B cell (primary cell): ENCODE data around the gene TLE3. TPM values are rescaled to one million over a fixed set of nuclear protein-coding genes. Genes with fewer than 3 reads are reported as not detected.

Experiments used
- ATAC-seq: fragments of 200-7000 bp; cut with Tn5 transposase; one replicate; pipeline ENCODE4 v1.10.0; 2021; ENCODE audit warnings: low read depth, mild to moderate bottlenecking, moderate number of reproducible peaks, moderate library complexity
- CTCF ChIA-PET: fragments of 350-600 bp; sonication (Branson Sonifier 250); formaldehyde crosslinking; loops from one replicate; lab custom pipeline; 2021; ENCODE audit warnings: antibody characterized with exemption, inconsistent platforms; lab: Charles Lee
- POLR2A ChIA-PET: fragments of 350-600 bp; sonication (Branson Sonifier 250); formaldehyde crosslinking; loops from one replicate; lab custom pipeline; 2021; ENCODE audit warnings: antibody characterized with exemption; lab: Charles Lee
- DNase-seq: peaks from one replicate; pipeline ENCODE4 v3.0.0; 2013
- H2AFZ ChIP-seq: 2 replicates; pipeline ENCODE4 v1.6.1; 2012; ENCODE audit warnings: mild to moderate bottlenecking, low read depth, low read length; ENCODE audit not compliant: insufficient read depth, poor library complexity, severe bottlenecking
- H3K27ac ChIP-seq, 2 donors: 1 replicate in 1 of 2; 2 replicates in 1 of 2; pipeline ENCODE4 v1.5.1; 2012 to 2013; ENCODE audit warnings: low read length in 2 of 2, mild to moderate bottlenecking in 2 of 2, moderate library complexity in 1 of 2
- H3K27me3 ChIP-seq, 4 experiments: fragments of 200-600 bp in 1 of 4; sonication (generic) in 1 of 4; replicated peaks in 1 of 4; 1 replicate in 2 of 4; 2 replicates in 2 of 4; pipeline versions ENCODE4 v1.6.1 to v1.7.0; 2013 to 2016; ENCODE audit warnings: low read length in 3 of 4, mild to moderate bottlenecking in 2 of 4, mixed read lengths in 1 of 4, moderate library complexity in 1 of 4; ENCODE audit not compliant: insufficient read depth in 4 of 4, control insufficient read depth in 3 of 4; ENCODE audit errors: control extremely low read depth in 1 of 4
- H3K36me3 ChIP-seq, 2 experiments: replicated peaks in 1 of 2; 1 replicate in 1 of 2; 2 replicates in 1 of 2; pipeline versions ENCODE4 v1.6.1 to v1.7.1; 2013; ENCODE audit warnings: low read length in 1 of 2; ENCODE audit not compliant: insufficient read depth in 2 of 2, control insufficient read depth in 1 of 2; ENCODE audit errors: control extremely low read depth in 1 of 2, extremely low read depth in 1 of 2
- H3K4me1 ChIP-seq, 2 donors: fragments of 200-600 bp in 1 of 2; sonication (generic) in 1 of 2; 1 replicate in 1 of 2; 2 replicates in 1 of 2; pipeline versions ENCODE4 v1.5.1 to v1.6.1; 2013 to 2017; ENCODE audit warnings: low read length in 2 of 2; ENCODE audit not compliant: control insufficient read depth in 2 of 2, insufficient read depth in 2 of 2
- H3K4me2 ChIP-seq: replicated peaks from 2 replicates; pipeline ENCODE3; 2012; ENCODE audit warnings: mild to moderate bottlenecking, low read depth, low read length; ENCODE audit not compliant: poor library complexity, severe bottlenecking
- H3K4me3 ChIP-seq, 5 experiments: fragments of 200-600 bp in 1 of 5; sonication (generic) in 1 of 5; 1 replicate in 3 of 5; 2 replicates in 2 of 5; pipeline versions ENCODE4 v1.5.1 to v1.7.0; 2011 to 2016; ENCODE audit warnings: low read length in 4 of 5, mild to moderate bottlenecking in 4 of 5, low read depth in 2 of 5, control low read depth in 1 of 5, moderate library complexity in 1 of 5; ENCODE audit not compliant: insufficient read depth in 1 of 5; ENCODE audit errors: control extremely low read depth in 1 of 5, extremely low read depth in 1 of 5
- H3K79me2 ChIP-seq: fragments of 200-600 bp; sonication (generic); one replicate; pipeline ENCODE4 v1.6.0; 2016; ENCODE audit warnings: low read length; ENCODE audit not compliant: control insufficient read depth, insufficient read depth
- H3K9ac ChIP-seq: fragments of 200-600 bp; sonication (generic); 2 replicates; pipeline ENCODE4 v1.6.1; 2017; ENCODE audit warnings: mild to moderate bottlenecking, low read length, moderate library complexity
- H3K9me3 ChIP-seq, 3 donors: one replicate each; pipeline versions ENCODE4 v1.6.1 to v1.7.1; 2013; ENCODE audit warnings: low read length in 2 of 3; ENCODE audit not compliant: control insufficient read depth in 2 of 3, insufficient read depth in 1 of 3; ENCODE audit errors: control extremely low read depth in 1 of 3
- H4K20me1 ChIP-seq: 2 replicates; pipeline ENCODE4 v1.6.0; 2012; ENCODE audit warnings: mild to moderate bottlenecking, low read length; ENCODE audit not compliant: insufficient read depth, control insufficient read depth, poor library complexity, severe bottlenecking
- H3K27ac Mint-ChIP-seq: one replicate; pipeline ENCODE4 v1.8.0; 2021; ENCODE audit warnings: mixed read lengths
- H3K27me3 Mint-ChIP-seq: one replicate; pipeline ENCODE4 v1.8.0; 2021; ENCODE audit warnings: mixed read lengths
- H3K4me1 Mint-ChIP-seq: one replicate; pipeline ENCODE4 v1.8.0; 2021; ENCODE audit warnings: mixed read lengths
- H3K4me3 Mint-ChIP-seq: one replicate; pipeline ENCODE4 v1.8.0; 2021; ENCODE audit warnings: mixed read lengths
- H3K9me3 Mint-ChIP-seq: one replicate; pipeline ENCODE4 v1.8.0; 2022; ENCODE audit warnings: mixed read lengths; ENCODE audit not compliant: insufficient read depth
- CTCF ChIP-seq: fragments of 200-600 bp; IDR thresholded peaks from one replicate; pipeline ENCODE4 v1.8.0; 2022; ENCODE audit warnings: antibody characterized with exemption, mild to moderate bottlenecking
- EZH2 ChIP-seq: IDR thresholded peaks from 2 replicates; pipeline ENCODE4 v1.6.1; 2012; ENCODE audit warnings: borderline replicate concordance, low read depth, mild to moderate bottlenecking, moderate library complexity, low read length; ENCODE audit not compliant: insufficient read depth, poor library complexity, severe bottlenecking
- WGBS: methylation state at CpG from one replicate; pipeline ENCODE4 v1.1.5; 2013; ENCODE audit warnings: missing lambda C conversion rate; ENCODE audit not compliant: insufficient coverage; 5-methylcytosine and 5-hydroxymethylcytosine counted together
- intact Hi-C: fragments of 100-400 bp; cut with micrococcal nuclease; formaldehyde crosslinking; loops from one replicate; pipeline ENCODE4 v1.10.0; 2022
- polyA plus RNA-seq: library from polyadenylated mRNA; depleted of rRNA; stranded (reverse); fragments of >200 nt; gene quantifications from 2 replicates; pipeline ENCODE4 v1.2.3, GENCODE V29; 2012
- total RNA-seq, 2 donors: library from RNA; stranded (reverse); fragments of 120-200 nt in 1 of 2; gene quantifications; 1 replicate in 1 of 2; 2 replicates in 1 of 2; pipeline versions ENCODE4 v1.2.3 to v1.2.4, GENCODE V29; 2013 to 2022

TLE3 gene
- total and polyA plus RNA-seq, 2 donors (not counting 1 experiment from before 2014, with no cell fraction given), result 187 to 278 TPM

- Mint-ChIP-seq H3K4me1 (peaks cover 14% of the 10 kb centered on the region), H3K27ac (no peak overlapping the region), H3K4me3 (no peak overlapping the region), H3K9me3 (no peaks in the 10 kb centered on the region), H3K27me3 (no peaks in the 10 kb centered on the region)
- Histone ChIP-seq H4K20me1 (peaks cover 100% of the 10 kb centered on the region), H2AFZ (no peak overlapping the region), H3K9me3 (no peaks in the 10 kb centered on the region), H3K36me3 (peaks cover 11 to 96% of the 10 kb centered on the region in 2 experiments), H3K27me3 (no peaks in the 10 kb centered on the region), H3K9ac (no peak overlapping the region), H3K4me2 (no peak overlapping the region), H3K4me3 (no peak overlapping the region), H3K27ac (no peak overlapping the region), H3K79me2 (peaks cover 55% of the 10 kb centered on the region), H3K4me1 (peaks cover 0 to 8% of the 10 kb centered on the region in 2 donors)
- intact Hi-C loops, result no loop called here
- TF ChIP-seq EZH2, result no peak
- no peak for TF ChIP-seq CTCF
- ATAC-seq (no peak), DNase-seq (no peak)
- ChIA-PET POLR2A (interaction anchor here (0.6 kb wide), 1 partner anchor 195 kb away, joined by 6 read pairs; no protein-coding TSS in a partner anchor), CTCF (interaction anchor here (0.8 to 1.6 kb wide), 5 partner anchors 14 to 338 kb away, joined by 3 to 5 read pairs (median 3); no protein-coding TSS in a partner anchor)
- WGBS, result 100% methylated on average over 3 of the region's 5 CpGs
These were observed 31.3 kb downstream of the TLE3 start for GRCh38 chr15:70066447-70066846.

DNA sequence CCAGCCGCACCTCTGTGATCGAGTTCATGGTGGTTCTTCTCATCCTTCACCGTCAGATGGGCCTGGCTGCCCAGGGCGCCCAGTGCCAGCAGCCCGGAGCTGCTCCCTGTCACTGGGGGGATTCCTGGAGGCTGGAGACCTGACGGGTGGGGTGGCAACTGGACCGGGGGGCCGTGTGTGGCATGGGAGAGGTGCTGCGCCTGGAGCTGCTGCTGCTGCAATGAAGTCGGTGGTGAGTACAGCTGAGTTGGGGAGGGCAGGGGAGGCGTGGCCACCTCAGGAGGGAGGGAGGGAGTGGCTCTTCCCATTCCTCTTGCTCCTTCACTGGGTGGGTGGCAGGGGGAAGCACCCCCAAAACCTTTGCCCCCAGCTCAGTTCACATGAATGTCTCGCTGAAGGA lies 31.7 kb downstream of the TLE3 start:
- H3K4me1 ChIP-seq, result peaks cover 0 to 4% of the 10 kb centered on the region in 2 donors
- H3K4me3 ChIP-seq, result no peak overlapping the region
- H3K9me3 ChIP-seq, result no peaks in the 10 kb centered on the region
- 95% methylated on average over 8 of the region's 12 CpGs for WGBS
- H3K9me3 Mint-ChIP-seq, result no peaks in the 10 kb centered on the region
- TF ChIP-seq CTCF, result no peak
- TF ChIP-seq EZH2, result no peak
- ATAC-seq (no peak), DNase-seq (no peak)
- peaks cover 11 to 96% of the 10 kb centered on the region in 2 experiments for H3K36me3 ChIP-seq
- ChIA-PET CTCF (interaction anchor here (0.8 to 1.4 kb wide), 3 partner anchors 86 to 337 kb away, joined by 3 read pairs; no protein-coding TSS in a partner anchor), POLR2A (interaction anchor here (0.6 kb wide), 1 partner anchor 196 kb away, joined by 6 read pairs; no protein-coding TSS in a partner anchor)
- intact Hi-C loops, result no loop called here
- H3K4me3 Mint-ChIP-seq, result no peak overlapping the region
- H3K79me2 ChIP-seq, result peaks cover 51% of the 10 kb centered on the region
- H3K27me3 Mint-ChIP-seq, result no peaks in the 10 kb centered on the region
- H3K9ac ChIP-seq, result no peak overlapping the region
- H3K27ac ChIP-seq, result no peak overlapping the region
- no peaks in the 10 kb centered on the region for H3K27me3 ChIP-seq
- H3K4me2 ChIP-seq, result no peak overlapping the region
- H4K20me1 ChIP-seq, result peaks cover 100% of the 10 kb centered on the region
- H2AFZ ChIP-seq, result no peak overlapping the region
- no peak overlapping the region for H3K27ac Mint-ChIP-seq
- H3K4me1 Mint-ChIP-seq, result peaks cover 10% of the 10 kb centered on the region
